SK-N-SH (cell line): Measurements from ENCODE around the gene RAPGEF1. TPM values are rescaled to one million over a fixed set of nuclear protein-coding genes. Genes with fewer than 3 reads are reported as not detected.

Experiments
- CTCF ChIA-PET: fragments of 300-600, 350-600 bp; formaldehyde crosslinking; extraction: SDS; loops from one replicate; lab custom pipeline; 2021; lab: Yijun Ruan, JAX
- POLR2A ChIA-PET: fragments of 350-600 bp; sonication (Branson Sonifier 250); formaldehyde crosslinking; extraction: SDS; loops from one replicate; lab custom pipeline; 2020; ENCODE audit warnings: antibody characterized with exemption, inconsistent platforms; lab: Yijun Ruan, JAX
- DNase-seq: peaks from one replicate; pipeline ENCODE4 v3.0.0; 2012
- H2AFZ ChIP-seq: fragments of 200-600 bp; sonication (generic); 2 replicates; pipeline ENCODE4 v1.8.1; 2016; ENCODE audit warnings: antibody characterized with exemption, mild to moderate bottlenecking, low read depth
- H3F3A ChIP-seq: fragments of 200-600 bp; sonication (generic); replicated peaks from 2 replicates; pipeline ENCODE3; 2016; ENCODE audit warnings: antibody characterized with exemption, mild to moderate bottlenecking; ENCODE audit not compliant: insufficient read depth
- H3K27ac ChIP-seq, 2 experiments: fragments of 200-500 bp in 1 of 2; fragments of 200-600 bp in 1 of 2; sonication (Bioruptor generic) in 1 of 2; sonication (generic), shearing (Covaris generic) in 1 of 2; 2 replicates each; pipeline versions ENCODE4 v1.5.1 to v1.6.1; 2014 to 2016; ENCODE audit warnings: low read depth in 2 of 2, inconsistent platforms in 1 of 2, low read length in 1 of 2, mild to moderate bottlenecking in 1 of 2, mixed read lengths in 1 of 2
- H3K27me3 ChIP-seq: fragments of 200-600 bp; sonication (generic), shearing (Covaris generic); 2 replicates; pipeline ENCODE4 v1.6.1; 2016; ENCODE audit warnings: mixed run types; ENCODE audit not compliant: insufficient read depth
- H3K36me3 ChIP-seq, 2 experiments: fragments of 200-500 bp in 1 of 2; fragments of 200-600 bp in 1 of 2; sonication (Bioruptor generic) in 1 of 2; sonication (generic) in 1 of 2; replicated peaks in 1 of 2; 2 replicates each; pipeline versions ENCODE3 to v1.5.1; 2014 to 2016; ENCODE audit warnings: low read length in 1 of 2, mild to moderate bottlenecking in 1 of 2; ENCODE audit not compliant: insufficient read depth in 2 of 2, control insufficient read depth in 1 of 2
- H3K4me1 ChIP-seq, 2 experiments: fragments of 200-500 bp in 1 of 2; fragments of 200-600 bp in 1 of 2; sonication (Bioruptor generic) in 1 of 2; sonication (generic), shearing (Covaris generic) in 1 of 2; 2 replicates each; pipeline versions ENCODE4 v1.5.1 to v1.6.1; 2014 to 2016; ENCODE audit warnings: low read depth in 1 of 2, low read length in 1 of 2, mixed run types in 1 of 2; ENCODE audit not compliant: insufficient read depth in 2 of 2, control insufficient read depth in 1 of 2
- H3K4me2 ChIP-seq: fragments of 200-600 bp; sonication (generic), shearing (Covaris generic); 2 replicates; pipeline ENCODE4 v1.6.1; 2017; ENCODE audit warnings: mixed run types
- H3K4me3 ChIP-seq, 2 experiments: fragments of 200-500 bp in 1 of 2; fragments of 200-600 bp in 1 of 2; sonication (Bioruptor generic) in 1 of 2; sonication (generic), shearing (Covaris generic) in 1 of 2; 2 replicates each; pipeline versions ENCODE4 v1.5.1 to v1.8.1; 2014 to 2016; ENCODE audit warnings: low read depth in 2 of 2, inconsistent platforms in 1 of 2, low read length in 1 of 2, mild to moderate bottlenecking in 1 of 2, mixed read lengths in 1 of 2, moderate library complexity in 1 of 2
- H3K79me2 ChIP-seq: fragments of 200-600 bp; sonication (generic); 2 replicates; pipeline ENCODE4 v1.8.1; 2017; ENCODE audit warnings: mild to moderate bottlenecking; ENCODE audit not compliant: insufficient read depth
- H3K9ac ChIP-seq: fragments of 200-600 bp; sonication (generic); 2 replicates; pipeline ENCODE4 v1.6.1; 2017; ENCODE audit warnings: mixed run types
- H3K9me2 ChIP-seq: fragments of 200-600 bp; sonication (generic); 2 replicates; pipeline ENCODE4 v1.6.1; 2017; ENCODE audit warnings: mixed run types
- H3K9me3 ChIP-seq: fragments of 200-600 bp; sonication (generic); 2 replicates; pipeline ENCODE4 v1.6.1; 2017; ENCODE audit warnings: mixed run types, mild to moderate bottlenecking, moderate library complexity
- H4K20me1 ChIP-seq: fragments of 200-600 bp; sonication (generic); 2 replicates; pipeline ENCODE4 v1.6.1; 2017; ENCODE audit warnings: mild to moderate bottlenecking, mixed run types; ENCODE audit not compliant: insufficient read depth
- CHD2 ChIP-seq: fragments of 150-350 bp; IDR thresholded peaks from 2 replicates; pipeline ENCODE4 v1.6.1; 2018; ENCODE audit warnings: low read length; ENCODE audit not compliant: partially characterized antibody
- FOSL2 ChIP-seq: IDR thresholded peaks from 2 replicates; pipeline ENCODE4 v1.4.0; 2012; ENCODE audit warnings: low read depth, mild to moderate bottlenecking, moderate library complexity, borderline replicate concordance
- FOXJ3 ChIP-seq: sonication (generic); formaldehyde crosslinking; IDR thresholded peaks from 2 replicates; pipeline ENCODE4 v1.5.1; 2020; ENCODE audit warnings: mild to moderate bottlenecking, missing genetic modification reagents
- JUND ChIP-seq: IDR thresholded peaks from 2 replicates; pipeline ENCODE4 v1.4.0; 2012
- MXI1 ChIP-seq: IDR thresholded peaks from 2 replicates; pipeline ENCODE4 v1.6.1; 2012; ENCODE audit warnings: mild to moderate bottlenecking, low read depth, low read length, improper control_type of control experiment
- NFIC ChIP-seq: IDR thresholded peaks from 2 replicates; pipeline ENCODE4 v1.4.0; 2012; ENCODE audit warnings: borderline replicate concordance
- SMC3 ChIP-seq: IDR thresholded peaks from 2 replicates; pipeline ENCODE4 v1.6.1; 2012; ENCODE audit warnings: low read depth, low read length, improper control_type of control experiment
- TCF12 ChIP-seq: IDR thresholded peaks from 2 replicates; pipeline ENCODE4 v1.4.0; 2012
- USF2 ChIP-seq: fragments of 150-350 bp; IDR thresholded peaks from 2 replicates; pipeline ENCODE4 v1.6.1; 2017; ENCODE audit warnings: antibody characterized with exemption, low read length, low read depth, borderline replicate concordance
- WGBS: methylation state at CpG from one replicate; pipeline ENCODE4 v1.1.6; 2017; ENCODE audit warnings: low lambda C conversion rate; 5-methylcytosine and 5-hydroxymethylcytosine counted together
- polyA plus RNA-seq, 3 experiments: library from polyadenylated mRNA; depleted of rRNA; stranded (reverse); fragments of >200 nt; gene quantifications; 2 replicates each; pipeline ENCODE4 v1.2.3, GENCODE V29; 2012
- TF ChIP-seq, protein P1 (sequence below): IDR thresholded peaks from 2 replicates; pipeline ENCODE4 v1.4.0; 2012; ENCODE audit warnings: low read depth, borderline replicate concordance
- TF ChIP-seq, protein P2 (sequence below): fragments of 150-350 bp; IDR thresholded peaks from 2 replicates; pipeline ENCODE4 v1.6.1; 2016; ENCODE audit warnings: mild to moderate bottlenecking, low read depth, low read length
- TF ChIP-seq, protein P3 (sequence below): IDR thresholded peaks from 2 replicates; pipeline ENCODE4 v1.6.1; 2012; ENCODE audit warnings: mild to moderate bottlenecking, low read depth, low read length, moderate library complexity
- TF ChIP-seq, protein P4 (sequence below): IDR thresholded peaks from 2 replicates; pipeline ENCODE4 v1.4.0; 2012; ENCODE audit warnings: low read depth

RAPGEF1 gene
- polyA plus RNA-seq, 1 of the 3 experiments (the other 2 are of a cell fraction), result 26.2 TPM

DNA sequence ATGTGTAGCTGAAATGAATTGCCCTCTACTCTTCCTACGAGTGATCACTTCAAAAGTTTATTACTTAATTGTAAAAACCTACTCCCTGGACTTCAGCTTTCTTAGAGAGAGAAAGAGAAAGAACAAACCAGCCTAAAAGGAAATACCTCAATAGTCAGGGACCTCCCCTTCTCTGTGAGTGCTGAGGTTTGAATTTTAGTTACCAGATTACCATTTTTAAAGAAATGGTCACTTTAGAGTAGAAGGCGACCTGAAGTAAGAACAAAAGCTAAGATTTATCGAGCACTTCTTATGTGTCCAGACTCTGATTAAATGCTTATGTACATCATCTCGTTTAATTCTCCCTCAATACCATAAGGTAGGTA lies 11.3 kb downstream of the RAPGEF1 start (continued):
- TF ChIP-seq, protein P1, sequence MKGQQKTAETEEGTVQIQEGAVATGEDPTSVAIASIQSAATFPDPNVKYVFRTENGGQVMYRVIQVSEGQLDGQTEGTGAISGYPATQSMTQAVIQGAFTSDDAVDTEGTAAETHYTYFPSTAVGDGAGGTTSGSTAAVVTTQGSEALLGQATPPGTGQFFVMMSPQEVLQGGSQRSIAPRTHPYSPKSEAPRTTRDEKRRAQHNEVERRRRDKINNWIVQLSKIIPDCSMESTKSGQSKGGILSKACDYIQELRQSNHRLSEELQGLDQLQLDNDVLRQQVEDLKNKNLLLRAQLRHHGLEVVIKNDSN, result no peak

DNA sequence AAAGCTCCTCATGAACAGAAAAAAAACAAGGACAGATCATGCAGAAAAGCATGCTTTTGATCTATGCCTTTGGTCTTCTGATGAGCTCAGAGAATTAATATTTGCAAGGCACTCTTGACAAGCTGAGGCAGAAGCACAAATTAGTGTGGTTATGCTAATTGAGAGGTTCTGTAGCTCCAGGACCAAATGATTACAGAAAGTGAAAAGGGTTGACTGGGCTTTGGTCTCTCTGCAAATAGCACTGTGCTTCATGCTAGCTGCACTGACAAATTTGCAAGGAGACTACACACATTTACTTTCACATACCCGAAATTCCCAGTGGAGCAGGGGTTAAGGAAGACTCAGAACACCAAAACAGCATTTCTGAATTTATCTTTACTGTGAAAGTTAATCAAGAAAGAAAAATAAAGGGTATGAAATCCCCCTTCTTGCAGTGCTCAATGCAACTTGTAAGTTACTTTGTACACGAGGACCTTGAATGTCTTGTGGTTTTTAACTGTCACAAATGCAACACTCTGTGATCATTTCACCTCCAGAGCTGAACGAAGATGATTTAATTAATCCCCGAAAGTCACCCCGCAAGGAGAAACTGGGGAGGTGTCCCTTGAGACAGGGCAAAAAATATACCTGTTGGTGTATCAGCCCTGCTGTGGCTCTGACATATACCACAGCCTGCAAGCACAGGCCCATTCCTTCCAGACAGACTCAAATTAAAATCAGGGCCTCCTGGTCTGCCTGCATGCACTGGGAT lies 11.9 kb downstream of the RAPGEF1 start:
- peaks cover 93% of the 10 kb centered on the region for H3K79me2 ChIP-seq
- no peaks in the 10 kb centered on the region for H3K27me3 ChIP-seq
- H3K27ac ChIP-seq, result peak overlapping the region in 1 of 2 experiments; percentile 51; a peak in 1 of 4 replicates
- no peaks in the 10 kb centered on the region for H3K9me2 ChIP-seq
- 69% methylated on average over 5 of the region's 5 CpGs for whole genome bisulfite sequencing
- no peak overlapping the region for H3K4me3 ChIP-seq
- TF ChIP-seq, protein P2, sequence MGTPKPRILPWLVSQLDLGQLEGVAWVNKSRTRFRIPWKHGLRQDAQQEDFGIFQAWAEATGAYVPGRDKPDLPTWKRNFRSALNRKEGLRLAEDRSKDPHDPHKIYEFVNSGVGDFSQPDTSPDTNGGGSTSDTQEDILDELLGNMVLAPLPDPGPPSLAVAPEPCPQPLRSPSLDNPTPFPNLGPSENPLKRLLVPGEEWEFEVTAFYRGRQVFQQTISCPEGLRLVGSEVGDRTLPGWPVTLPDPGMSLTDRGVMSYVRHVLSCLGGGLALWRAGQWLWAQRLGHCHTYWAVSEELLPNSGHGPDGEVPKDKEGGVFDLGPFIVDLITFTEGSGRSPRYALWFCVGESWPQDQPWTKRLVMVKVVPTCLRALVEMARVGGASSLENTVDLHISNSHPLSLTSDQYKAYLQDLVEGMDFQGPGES, result no peak
- TF ChIP-seq, protein P3, sequence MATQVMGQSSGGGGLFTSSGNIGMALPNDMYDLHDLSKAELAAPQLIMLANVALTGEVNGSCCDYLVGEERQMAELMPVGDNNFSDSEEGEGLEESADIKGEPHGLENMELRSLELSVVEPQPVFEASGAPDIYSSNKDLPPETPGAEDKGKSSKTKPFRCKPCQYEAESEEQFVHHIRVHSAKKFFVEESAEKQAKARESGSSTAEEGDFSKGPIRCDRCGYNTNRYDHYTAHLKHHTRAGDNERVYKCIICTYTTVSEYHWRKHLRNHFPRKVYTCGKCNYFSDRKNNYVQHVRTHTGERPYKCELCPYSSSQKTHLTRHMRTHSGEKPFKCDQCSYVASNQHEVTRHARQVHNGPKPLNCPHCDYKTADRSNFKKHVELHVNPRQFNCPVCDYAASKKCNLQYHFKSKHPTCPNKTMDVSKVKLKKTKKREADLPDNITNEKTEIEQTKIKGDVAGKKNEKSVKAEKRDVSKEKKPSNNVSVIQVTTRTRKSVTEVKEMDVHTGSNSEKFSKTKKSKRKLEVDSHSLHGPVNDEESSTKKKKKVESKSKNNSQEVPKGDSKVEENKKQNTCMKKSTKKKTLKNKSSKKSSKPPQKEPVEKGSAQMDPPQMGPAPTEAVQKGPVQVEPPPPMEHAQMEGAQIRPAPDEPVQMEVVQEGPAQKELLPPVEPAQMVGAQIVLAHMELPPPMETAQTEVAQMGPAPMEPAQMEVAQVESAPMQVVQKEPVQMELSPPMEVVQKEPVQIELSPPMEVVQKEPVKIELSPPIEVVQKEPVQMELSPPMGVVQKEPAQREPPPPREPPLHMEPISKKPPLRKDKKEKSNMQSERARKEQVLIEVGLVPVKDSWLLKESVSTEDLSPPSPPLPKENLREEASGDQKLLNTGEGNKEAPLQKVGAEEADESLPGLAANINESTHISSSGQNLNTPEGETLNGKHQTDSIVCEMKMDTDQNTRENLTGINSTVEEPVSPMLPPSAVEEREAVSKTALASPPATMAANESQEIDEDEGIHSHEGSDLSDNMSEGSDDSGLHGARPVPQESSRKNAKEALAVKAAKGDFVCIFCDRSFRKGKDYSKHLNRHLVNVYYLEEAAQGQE, result no peak
- H3K36me3 ChIP-seq, result no peaks in the 10 kb centered on the region
- H2AFZ ChIP-seq, result no peak overlapping the region
- ChIA-PET CTCF (interaction anchor here (0.7 to 6.2 kb wide), 7 partner anchors 8 to 525 kb away, joined by 3 to 47 read pairs (median 3); partner anchors contain the start of genes PRRT1B and RAPGEF1), POLR2A (interaction anchor here (0.6 kb wide), 1 partner anchor 8 kb away, joined by 3 read pairs; no protein-coding TSS in a partner anchor)
- H3K9ac ChIP-seq, result no peak overlapping the region
- H3K4me2 ChIP-seq, result peak overlapping the region; percentile 54; the same call in 1 of the 2 replicates
- peaks cover 25 to 32% of the 10 kb centered on the region in 2 experiments; a peak in 3 of 4 replicates for H3K4me1 ChIP-seq
- peaks cover 30% of the 10 kb centered on the region for H4K20me1 ChIP-seq
- DNase-seq, result no peak
- H3K9me3 ChIP-seq, result no peaks in the 10 kb centered on the region
- H3F3A ChIP-seq, result no peaks in the 10 kb centered on the region

- H3K36me3 ChIP-seq, result no peaks in the 10 kb centered on the region
- H4K20me1 ChIP-seq, result peaks cover 30% of the 10 kb centered on the region
- H3K9ac ChIP-seq, result no peak overlapping the region
- H3K27me3 ChIP-seq, result no peaks in the 10 kb centered on the region
- H3K4me1 ChIP-seq, result peaks cover 24 to 31% of the 10 kb centered on the region in 2 experiments; a peak in 3 of 4 replicates
- 70% methylated on average over 7 of the region's 7 CpGs for WGBS
- TF ChIP-seq TCF12, result peak; percentile 28; the same call in 1 of the 2 replicates
- TF ChIP-seq MXI1, result no peak
- 0 out of 2 replicates have a peak, but pooled peaks have one; percentile 17 for TF ChIP-seq NFIC
- no peak for TF ChIP-seq SMC3
- TF ChIP-seq FOSL2, result peak; percentile 70
- TF ChIP-seq CHD2, result no peak
- TF ChIP-seq, protein P4, sequence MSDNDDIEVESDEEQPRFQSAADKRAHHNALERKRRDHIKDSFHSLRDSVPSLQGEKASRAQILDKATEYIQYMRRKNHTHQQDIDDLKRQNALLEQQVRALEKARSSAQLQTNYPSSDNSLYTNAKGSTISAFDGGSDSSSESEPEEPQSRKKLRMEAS, result peak; percentile 31; the same call in 1 of the 2 replicates
- peak; percentile 60 for TF ChIP-seq JUND
- no peak for TF ChIP-seq FOXJ3 (CRISPR knock-in tag)
- TF ChIP-seq USF2, result no peak
- no peak overlapping the region for H2AFZ ChIP-seq
- no peak for DNase-seq
- H3K9me3 ChIP-seq, result no peaks in the 10 kb centered on the region
- peaks cover 93% of the 10 kb centered on the region for H3K79me2 ChIP-seq
- H3F3A ChIP-seq, result no peaks in the 10 kb centered on the region
- no peak overlapping the region for H3K4me3 ChIP-seq
- CTCF ChIA-PET, result interaction anchor here (0.7 to 6.2 kb wide), 7 partner anchors 9 to 526 kb away, joined by 3 to 47 read pairs (median 3); partner anchors contain the start of genes PRRT1B and RAPGEF1
- POLR2A ChIA-PET, result interaction anchor here (0.6 kb wide), 1 partner anchor 8 kb away, joined by 3 read pairs; no protein-coding TSS in a partner anchor
- H3K9me2 ChIP-seq, result no peaks in the 10 kb centered on the region
- peak overlapping the region in 1 of 2 experiments; percentile 51; a peak in 2 of 4 replicates for H3K27ac ChIP-seq
- H3K4me2 ChIP-seq, result peak overlapping the region; percentile 54; the same call in 1 of the 2 replicates
Observed at GRCh38 chr9:131727184-131727759, 12.6 kb downstream of the RAPGEF1 start.
